ENCODE results near the gene GPATCH11. TPM values are rescaled to one million over a fixed set of nuclear protein-coding genes. Genes with fewer than 3 reads are reported as not detected.

The GPATCH11 gene
- total RNA-seq, 1 experiment from 2014 or later: 5.2 TPM

DNA sequence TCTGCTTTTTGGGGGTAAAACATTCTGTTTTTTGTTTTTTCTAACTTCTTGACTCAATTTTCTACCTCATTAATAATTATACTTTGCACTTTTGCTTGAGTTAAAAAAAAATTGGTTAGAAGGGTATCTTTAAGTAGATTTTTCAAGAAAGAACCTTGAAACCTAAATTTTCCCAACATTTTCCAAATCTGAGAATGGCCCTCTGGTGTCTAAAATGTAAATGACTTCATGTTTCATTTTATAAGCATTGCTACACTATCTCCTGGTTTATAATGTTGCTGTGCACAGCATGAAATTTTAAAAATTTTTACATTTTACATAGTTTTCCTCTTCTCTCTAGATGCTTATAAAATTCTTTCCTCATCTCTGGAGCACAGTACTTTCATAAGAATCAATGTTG is 58.2 kb downstream of the GPATCH11 start:
- Histone ChIP-seq H3K9ac (ENCODE audit: low read length) (no peak overlapping the region), H3K9me2 (replicated peaks; ENCODE audit: low read length) (no peaks in the 10 kb centered on the region), H3K27me3 (ENCODE audit: low read length) (no peaks in the 10 kb centered on the region), H2AFZ (ENCODE audit: low read length) (no peak overlapping the region), H4K20me1 (ENCODE audit: low read length) (no peaks in the 10 kb centered on the region), H3K9me3 (ENCODE audit: low read length) (no peaks in the 10 kb centered on the region), H3K79me2 (ENCODE audit: low read length) (no peaks in the 10 kb centered on the region), H3F3A (ENCODE audit: low read length, unreplicated experiment) (no peaks in the 10 kb centered on the region), H3K27ac (ENCODE audit: low read length) (no peak overlapping the region), H3K4me1 (ENCODE audit: insufficient read depth, low read length) (peaks cover 5% of the 10 kb centered on the region; the same call in 1 of the 2 replicates), H3K36me3 (ENCODE audit: low read depth, low read length) (peaks cover 46% of the 10 kb centered on the region), H3K4me3 (ENCODE audit: low read length) (no peak overlapping the region), H3K4me2 (ENCODE audit: low read length) (no peak overlapping the region)
- BruUV-seq (replicated peaks): no TSS peak
- intact Hi-C loops (cut with micrococcal nuclease): no loop called here
- ATAC-seq (no peak), DNase-seq (no peak)
- ChIA-PET CTCF (no interaction called here), POLR2A (ENCODE audit: unreplicated experiment) (interaction anchor here (0.6 kb wide), 1 partner anchor 188 kb away, joined by 7 read pairs; no protein-coding TSS in a partner anchor)
- TF ChIP-seq, protein P1, sequence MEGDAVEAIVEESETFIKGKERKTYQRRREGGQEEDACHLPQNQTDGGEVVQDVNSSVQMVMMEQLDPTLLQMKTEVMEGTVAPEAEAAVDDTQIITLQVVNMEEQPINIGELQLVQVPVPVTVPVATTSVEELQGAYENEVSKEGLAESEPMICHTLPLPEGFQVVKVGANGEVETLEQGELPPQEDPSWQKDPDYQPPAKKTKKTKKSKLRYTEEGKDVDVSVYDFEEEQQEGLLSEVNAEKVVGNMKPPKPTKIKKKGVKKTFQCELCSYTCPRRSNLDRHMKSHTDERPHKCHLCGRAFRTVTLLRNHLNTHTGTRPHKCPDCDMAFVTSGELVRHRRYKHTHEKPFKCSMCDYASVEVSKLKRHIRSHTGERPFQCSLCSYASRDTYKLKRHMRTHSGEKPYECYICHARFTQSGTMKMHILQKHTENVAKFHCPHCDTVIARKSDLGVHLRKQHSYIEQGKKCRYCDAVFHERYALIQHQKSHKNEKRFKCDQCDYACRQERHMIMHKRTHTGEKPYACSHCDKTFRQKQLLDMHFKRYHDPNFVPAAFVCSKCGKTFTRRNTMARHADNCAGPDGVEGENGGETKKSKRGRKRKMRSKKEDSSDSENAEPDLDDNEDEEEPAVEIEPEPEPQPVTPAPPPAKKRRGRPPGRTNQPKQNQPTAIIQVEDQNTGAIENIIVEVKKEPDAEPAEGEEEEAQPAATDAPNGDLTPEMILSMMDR (conservative IDR thresholded peaks at IDR 0.05; ENCODE audit: low read depth, low read length): peak; percentile 25; the same call in 1 of the 2 replicates
- no peak for TF ChIP-seq EZH2phosphoT487 (IDR thresholded peaks at IDR 0.05; ENCODE audit: borderline replicate concordance, low read length)

DNA sequence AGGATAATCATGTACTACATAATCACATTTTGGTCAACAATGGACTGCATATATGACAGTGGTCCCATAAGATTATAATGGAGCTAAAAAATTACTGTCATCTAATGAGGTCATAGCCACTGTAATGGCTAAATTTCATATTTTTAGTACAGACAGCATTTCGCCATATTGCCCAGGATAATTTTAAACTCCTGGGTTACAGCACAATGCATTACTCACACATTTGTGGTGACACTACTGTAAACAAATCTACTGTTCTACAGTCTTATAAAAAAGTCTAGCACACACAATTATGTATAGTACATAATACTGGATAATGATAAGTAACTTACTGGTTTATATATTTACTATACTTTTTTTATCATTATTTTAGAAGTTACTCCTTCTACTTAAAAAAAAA is 59.7 kb downstream of the GPATCH11 start:
- Histone ChIP-seq H3K36me3 (ENCODE audit: low read depth, low read length) (peaks cover 49% of the 10 kb centered on the region), H3F3A (ENCODE audit: low read length, unreplicated experiment) (no peaks in the 10 kb centered on the region), H4K20me1 (ENCODE audit: low read length) (no peaks in the 10 kb centered on the region), H3K27me3 (ENCODE audit: low read length) (no peaks in the 10 kb centered on the region), H3K4me1 (ENCODE audit: insufficient read depth, low read length) (peaks cover 14% of the 10 kb centered on the region; the same call in 1 of the 2 replicates), H2AFZ (ENCODE audit: low read length) (no peak overlapping the region), H3K4me2 (ENCODE audit: low read length) (no peak overlapping the region), H3K4me3 (ENCODE audit: low read length) (no peak overlapping the region), H3K9ac (ENCODE audit: low read length) (no peak overlapping the region), H3K9me2 (replicated peaks; ENCODE audit: low read length) (no peaks in the 10 kb centered on the region), H3K27ac (ENCODE audit: low read length) (no peak overlapping the region), H3K79me2 (ENCODE audit: low read length) (peaks cover 5% of the 10 kb centered on the region; the same call in 1 of the 2 replicates), H3K9me3 (ENCODE audit: low read length) (no peaks in the 10 kb centered on the region)
- DNase-seq (peak; percentile 34), ATAC-seq (peak; percentile 94)
- TF ChIP-seq EZH2phosphoT487 (IDR thresholded peaks at IDR 0.05; ENCODE audit: borderline replicate concordance, low read length) (no peak), EZH2 (IDR thresholded peaks at IDR 0.05; ENCODE audit: low read length, unreplicated experiment) (no peak)
- TF ChIP-seq, protein P1 (conservative IDR thresholded peaks at IDR 0.05; ENCODE audit: low read depth, low read length): no peak
- POLR2A ChIA-PET (ENCODE audit: unreplicated experiment): no interaction called here
- no TSS peak for BruUV-seq (replicated peaks)
- intact Hi-C loops (cut with micrococcal nuclease): no loop called here
- CTCF ChIA-PET: no interaction called here

DNA sequence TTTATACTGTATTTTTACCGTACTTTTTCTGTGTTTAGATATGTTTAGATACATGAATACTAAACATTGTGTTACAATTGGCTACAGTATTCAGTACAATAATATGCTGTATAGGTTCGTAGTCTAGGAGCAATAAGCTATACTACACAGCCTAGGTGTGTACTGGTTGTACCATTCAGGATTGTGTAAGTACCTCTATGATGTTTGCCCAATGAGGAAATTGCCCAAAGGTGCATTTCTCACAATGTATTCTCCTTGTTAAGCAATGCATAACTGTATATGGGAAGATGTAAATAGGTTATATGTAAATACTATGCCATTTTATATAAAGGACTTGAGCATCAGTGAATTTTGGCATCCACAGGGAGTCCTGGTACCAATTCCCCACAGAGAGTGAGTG is 61.7 kb downstream of the GPATCH11 start:
- TF ChIP-seq EZH2 (IDR thresholded peaks at IDR 0.05; ENCODE audit: low read length, unreplicated experiment): no peak
- TF ChIP-seq, protein P1 (conservative IDR thresholded peaks at IDR 0.05; ENCODE audit: low read depth, low read length): no peak
- no peak for TF ChIP-seq EZH2phosphoT487 (IDR thresholded peaks at IDR 0.05; ENCODE audit: borderline replicate concordance, low read length)
- ChIA-PET CTCF (no interaction called here), POLR2A (ENCODE audit: unreplicated experiment) (no interaction called here)
- Histone ChIP-seq H3K4me3 (ENCODE audit: low read length) (no peak overlapping the region), H3K9ac (ENCODE audit: low read length) (no peak overlapping the region), H3K36me3 (ENCODE audit: low read depth, low read length) (peaks cover 33% of the 10 kb centered on the region), H3K27ac (ENCODE audit: low read length) (no peak overlapping the region), H4K20me1 (ENCODE audit: low read length) (0 out of 2 replicates have a peak, but pooled peaks cover 7% of the 10 kb centered on the region), H3K9me2 (replicated peaks; ENCODE audit: low read length) (no peaks in the 10 kb centered on the region), H3F3A (ENCODE audit: low read length, unreplicated experiment) (no peaks in the 10 kb centered on the region), H3K4me1 (ENCODE audit: insufficient read depth, low read length) (peaks cover 22% of the 10 kb centered on the region; the same call in 1 of the 2 replicates), H3K79me2 (ENCODE audit: low read length) (peaks cover 26% of the 10 kb centered on the region), H3K27me3 (ENCODE audit: low read length) (no peaks in the 10 kb centered on the region), H2AFZ (ENCODE audit: low read length) (no peak overlapping the region), H3K9me3 (ENCODE audit: low read length) (no peaks in the 10 kb centered on the region), H3K4me2 (ENCODE audit: low read length) (no peak overlapping the region)
- no TSS peak for BruUV-seq (replicated peaks)
- no peak for ATAC-seq
- no peak for DNase-seq
- intact Hi-C loops (cut with micrococcal nuclease): no loop called here
